ENCODE data around the gene PRAMEF5.
"Not testable (repeated sequence)": the region's sequence is repeated elsewhere in the genome, so short reads cannot be mapped to it uniquely, and the experiment has no call there.

The PRAMEF5 gene

GRCh38 chr1:13279617-13280016 lies 25.6 kb downstream of the PRAMEF5 start:
- not testable (repeated sequence) for DNase-seq

- not testable (repeated sequence) for DNase-seq
These were observed 31.0 kb downstream of the PRAMEF5 start, which contains the start of gene PRAMEF8 for GRCh38 chr1:13285037-13285436. Gene PRAMEF8, minus strand, starts transcription at chr1:13285137. Its CDS starts 1,046 bp downstream, at chr1:13284091.

- DNase-seq, result not testable (repeated sequence)
These were observed 35.0 kb downstream of the PRAMEF5 start for GRCh38 chr1:13289030-13289429.

- DNase-seq, result not testable (repeated sequence)
These were observed 43.4 kb downstream of the PRAMEF5 start for GRCh38 chr1:13297216-13297931.

DNA sequence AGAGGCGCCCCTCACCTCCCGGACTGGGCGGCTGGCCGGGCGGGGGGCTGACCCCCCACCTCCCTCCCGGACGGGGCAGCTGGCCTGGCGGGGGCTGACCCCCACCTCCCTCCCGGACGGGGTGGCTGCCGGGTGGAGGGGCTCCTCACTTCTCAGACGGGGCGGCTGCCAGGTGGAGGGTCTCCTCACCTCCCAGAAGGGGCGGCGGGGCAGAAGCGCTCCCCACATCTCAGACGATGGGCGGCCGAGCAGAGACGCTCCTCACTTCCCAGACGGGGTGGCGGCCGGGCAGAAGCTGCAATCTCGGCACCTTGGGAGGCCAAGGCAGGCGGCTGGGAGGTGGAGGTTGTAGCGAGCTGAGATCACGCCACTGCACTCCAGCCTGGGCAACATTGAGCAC lies 44.7 kb downstream of the PRAMEF5 start:
- DNase-seq, result not testable (repeated sequence)

- DNase-seq, result not testable (repeated sequence)
These were observed 48.2 kb downstream of the PRAMEF5 start for GRCh38 chr1:13302197-13302596.

DNA sequence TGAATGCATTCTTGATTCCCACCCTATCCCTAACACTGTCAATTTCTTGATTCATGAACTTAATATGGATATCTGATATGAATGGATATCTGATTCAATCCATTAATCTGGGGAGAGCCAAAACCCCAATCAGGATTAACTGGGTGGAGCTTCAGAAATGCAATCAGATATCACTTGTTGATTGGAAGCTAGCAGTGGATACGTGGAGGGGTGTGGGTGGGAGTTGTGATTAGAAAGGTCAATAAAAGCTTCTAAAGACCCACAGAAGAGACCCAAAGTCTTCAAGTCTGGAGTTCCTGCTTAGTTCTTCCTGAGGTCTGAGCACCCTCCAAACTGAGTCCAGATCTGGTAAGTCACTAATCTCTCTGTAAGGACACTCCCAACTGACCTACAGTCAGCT lies 49.2 kb downstream of the PRAMEF5 start, which contains the start of gene PRAMEF33:
Gene PRAMEF33 (plus strand): TSS at position 301 of the 400 bp plus-strand sequence. CDS start 2,416 bp downstream, outside the sequence.
- not testable (repeated sequence) for DNase-seq

Measured in T1000 (cell line).